ENCODE measurements around the gene EPS8L2. TPM values are rescaled to one million over a fixed set of nuclear protein-coding genes. Genes with fewer than 3 reads are reported as not detected.

EPS8L2 gene
- total RNA-seq, 2 donors from 2014 or later: 92.1 to 114 TPM

GRCh38 chr11:665704-666281 lies 40.2 kb upstream of the EPS8L2 start:
- Histone ChIP-seq H3K27me3 (replicated peaks; ENCODE audit: insufficient read depth) (no peaks in the 10 kb centered on the region), H3K27ac (peak overlapping the region; percentile 73 to 79), H3K4me3 (no peak overlapping the region), H3K9me3 (no peaks in the 10 kb centered on the region), H3K4me1 (replicated peaks) (no peaks in the 10 kb centered on the region), H3K36me3 (no peaks in the 10 kb centered on the region)
- peak; percentile 79 for DNase-seq (ENCODE audit: low spot score)
- intact Hi-C loops (cut with DNase I): loop anchor here (10.0 kb wide), 1 partner anchor 119 kb away; no protein-coding TSS in a partner anchor
- 28% methylated on average over 11 of the region's 11 CpGs for WGBS
- TF ChIP-seq POLR2A (IDR thresholded peaks at IDR 0.05) (no peak), POLR2AphosphoS5 (IDR thresholded peaks at IDR 0.05) (peak; percentile 88), CTCF (IDR thresholded peaks at IDR 0.05) (peak in 1 of 4 experiments; percentile 5)

DNA sequence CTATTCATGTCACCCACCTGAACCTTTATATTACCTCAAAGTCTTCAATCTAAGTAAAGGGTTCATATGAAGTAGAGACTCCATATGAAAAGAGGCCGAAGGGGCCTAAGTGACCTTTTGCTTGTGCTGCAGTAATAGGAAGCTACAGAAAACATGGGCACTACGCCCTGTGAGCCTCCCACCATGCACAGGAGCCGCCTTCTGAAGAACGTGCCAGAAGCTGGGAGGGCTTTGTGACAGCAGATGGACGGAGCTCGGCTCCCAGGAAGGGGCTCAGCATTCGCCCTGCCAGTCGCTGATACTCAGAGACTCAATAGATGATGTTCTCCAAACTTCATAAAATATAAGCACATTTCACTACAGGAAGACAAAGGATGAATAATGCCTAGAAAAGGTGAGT lies 32.2 kb upstream of the EPS8L2 start:
- Histone ChIP-seq H3K36me3 (peaks cover 5 to 14% of the 10 kb centered on the region in 2 donors), H3K27me3 (replicated peaks; ENCODE audit: insufficient read depth) (no peaks in the 10 kb centered on the region), H3K4me3 (no peak overlapping the region), H3K9me3 (no peaks in the 10 kb centered on the region), H3K27ac (no peak overlapping the region), H3K4me1 (replicated peaks) (no peaks in the 10 kb centered on the region)
- DNase-seq (ENCODE audit: low spot score): no peak
- WGBS: 90% methylated on average over 8 of the region's 8 CpGs
- intact Hi-C loops (cut with DNase I): no loop called here
- no peak for TF ChIP-seq CTCF (IDR thresholded peaks at IDR 0.05)
- TF ChIP-seq POLR2AphosphoS5 (IDR thresholded peaks at IDR 0.05): no peak
- no peak for TF ChIP-seq POLR2A (IDR thresholded peaks at IDR 0.05)

GRCh38 chr11:674406-674805 lies 31.6 kb upstream of the EPS8L2 start:
- Histone ChIP-seq H3K36me3 (peaks cover 5 to 14% of the 10 kb centered on the region in 2 donors), H3K27ac (no peak overlapping the region), H3K4me3 (no peak overlapping the region), H3K4me1 (replicated peaks) (no peaks in the 10 kb centered on the region), H3K9me3 (no peaks in the 10 kb centered on the region), H3K27me3 (replicated peaks; ENCODE audit: insufficient read depth) (no peaks in the 10 kb centered on the region)
- intact Hi-C loops (cut with DNase I): no loop called here
- WGBS: 95% methylated on average over 17 of the region's 17 CpGs
- TF ChIP-seq CTCF (IDR thresholded peaks at IDR 0.05) (no peak), POLR2A (IDR thresholded peaks at IDR 0.05) (no peak), POLR2AphosphoS5 (IDR thresholded peaks at IDR 0.05) (no peak)
- DNase-seq (ENCODE audit: low spot score): no peak

DNA sequence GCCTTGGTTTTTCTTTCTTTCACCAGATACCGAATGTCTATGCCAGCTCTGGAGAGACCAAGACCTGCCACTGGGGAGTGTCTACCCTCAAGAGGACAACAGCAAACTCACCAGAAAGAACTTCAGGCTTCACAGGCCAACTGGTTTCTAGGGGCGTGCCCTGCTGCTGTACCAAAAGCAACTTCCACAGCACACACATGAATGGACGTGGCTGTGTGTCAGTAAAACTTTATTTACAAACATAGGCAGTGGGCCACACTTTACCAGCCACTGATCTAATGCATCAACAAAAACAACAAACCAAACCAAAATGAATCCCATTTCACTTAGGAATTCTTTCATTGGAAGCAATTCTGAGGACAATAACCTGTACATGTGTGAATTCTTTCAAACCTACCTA lies 27.7 kb upstream of the EPS8L2 start:
- Histone ChIP-seq H3K27me3 (replicated peaks; ENCODE audit: insufficient read depth) (no peaks in the 10 kb centered on the region), H3K9me3 (no peaks in the 10 kb centered on the region), H3K36me3 (peaks cover 5 to 14% of the 10 kb centered on the region in 2 donors), H3K4me3 (no peak overlapping the region), H3K4me1 (replicated peaks) (no peaks in the 10 kb centered on the region), H3K27ac (no peak overlapping the region)
- no peak for DNase-seq (ENCODE audit: low spot score)
- WGBS: 92% methylated on average over 3 of the region's 3 CpGs
- intact Hi-C loops (cut with DNase I): no loop called here
- TF ChIP-seq CTCF (IDR thresholded peaks at IDR 0.05) (no peak), POLR2AphosphoS5 (IDR thresholded peaks at IDR 0.05) (no peak), POLR2A (IDR thresholded peaks at IDR 0.05) (no peak)

Data from prostate gland (tissue), 2 donors.